IPS-20b (cell line): ENCODE results near the gene GPR17.

Source experiments
- H3K27ac ChIP-seq: one replicate; pipeline ENCODE4 v1.5.1; 2013; ENCODE audit warnings: low read length
- H3K27me3 ChIP-seq: 2 replicates; pipeline ENCODE4 v1.6.1; 2013; ENCODE audit warnings: mild to moderate bottlenecking, low read length, inconsistent platforms; ENCODE audit not compliant: insufficient read depth
- H3K36me3 ChIP-seq: 2 replicates; pipeline ENCODE4 v1.6.1; 2013; ENCODE audit warnings: low read depth, mild to moderate bottlenecking, inconsistent platforms, low read length, moderate library complexity; ENCODE audit not compliant: insufficient read depth
- H3K4me1 ChIP-seq: 2 replicates; pipeline ENCODE4 v1.6.1; 2013; ENCODE audit warnings: mild to moderate bottlenecking, control low read depth, inconsistent platforms, low read length, moderate library complexity; ENCODE audit not compliant: insufficient read depth
- H3K4me3 ChIP-seq: 2 replicates; pipeline ENCODE4 v1.5.1; 2013; ENCODE audit warnings: mild to moderate bottlenecking, low read length, inconsistent platforms
- H3K9ac ChIP-seq: 2 replicates; pipeline ENCODE4 v1.6.1; 2013; ENCODE audit warnings: low read depth, mild to moderate bottlenecking, inconsistent platforms, low read length, moderate library complexity
- H3K9me3 ChIP-seq: 2 replicates; pipeline ENCODE4 v1.6.1; 2013; ENCODE audit warnings: mild to moderate bottlenecking, low read depth, low read length, inconsistent platforms; ENCODE audit not compliant: insufficient read depth

GPR17 gene

GRCh38 chr2:127655209-127656073 lies 9.5 kb downstream of the GPR17 start:
- Histone ChIP-seq H3K4me1 (peaks cover 5% of the 10 kb centered on the region; the same call in 1 of the 2 replicates), H3K36me3 (no peaks in the 10 kb centered on the region), H3K27ac (no peak overlapping the region), H3K4me3 (no peak overlapping the region), H3K9ac (no peak overlapping the region), H3K27me3 (no peaks in the 10 kb centered on the region), H3K9me3 (no peaks in the 10 kb centered on the region)

GRCh38 chr2:127656569-127657231 lies 10.7 kb downstream of the GPR17 start:
- Histone ChIP-seq H3K9ac (no peak overlapping the region), H3K9me3 (no peaks in the 10 kb centered on the region), H3K4me1 (peaks cover 5% of the 10 kb centered on the region; the same call in 1 of the 2 replicates), H3K4me3 (no peak overlapping the region), H3K27me3 (no peaks in the 10 kb centered on the region), H3K36me3 (no peaks in the 10 kb centered on the region), H3K27ac (no peak overlapping the region)

GRCh38 chr2:127657232-127657595 lies 11.3 kb downstream of the GPR17 start:
- Histone ChIP-seq H3K36me3 (no peaks in the 10 kb centered on the region), H3K4me1 (peaks cover 5% of the 10 kb centered on the region; the same call in 1 of the 2 replicates), H3K9me3 (no peaks in the 10 kb centered on the region), H3K4me3 (no peak overlapping the region), H3K27ac (no peak overlapping the region), H3K27me3 (no peaks in the 10 kb centered on the region), H3K9ac (no peak overlapping the region)

GRCh38 chr2:127658146-127658545 lies 12.2 kb downstream of the GPR17 start:
- H3K9me3 ChIP-seq: no peaks in the 10 kb centered on the region
- no peak overlapping the region for H3K9ac ChIP-seq
- peaks cover 5% of the 10 kb centered on the region for H3K4me1 ChIP-seq
- no peak overlapping the region for H3K4me3 ChIP-seq
- no peaks in the 10 kb centered on the region for H3K36me3 ChIP-seq
- H3K27me3 ChIP-seq: peaks cover 5% of the 10 kb centered on the region
- H3K27ac ChIP-seq: no peak overlapping the region

- no peak overlapping the region for H3K9ac ChIP-seq
- peaks cover 5% of the 10 kb centered on the region for H3K4me1 ChIP-seq
- no peaks in the 10 kb centered on the region for H3K9me3 ChIP-seq
- H3K36me3 ChIP-seq: no peaks in the 10 kb centered on the region
- H3K27ac ChIP-seq: no peak overlapping the region
- H3K4me3 ChIP-seq: no peak overlapping the region
- H3K27me3 ChIP-seq: peaks cover 12% of the 10 kb centered on the region
Measured at GRCh38 chr2:127658641-127659407, 12.9 kb downstream of the GPR17 start.

GRCh38 chr2:127659408-127660290 lies 13.7 kb downstream of the GPR17 start:
- no peak overlapping the region for H3K9ac ChIP-seq

GRCh38 chr2:127660291-127660578 lies 14.3 kb downstream of the GPR17 start:
- Histone ChIP-seq H3K9ac (no peak overlapping the region), H3K4me1 (peaks cover 8% of the 10 kb centered on the region), H3K27ac (no peak overlapping the region), H3K4me3 (no peak overlapping the region), H3K9me3 (no peaks in the 10 kb centered on the region), H3K36me3 (no peaks in the 10 kb centered on the region), H3K27me3 (peaks cover 26% of the 10 kb centered on the region)

More at GRCh38 chr2:127659408-127660290, 13.7 kb downstream of the GPR17 start:
- no peak overlapping the region for H3K27ac ChIP-seq
- peaks cover 7% of the 10 kb centered on the region for H3K4me1 ChIP-seq
- H3K36me3 ChIP-seq: no peaks in the 10 kb centered on the region
- H3K27me3 ChIP-seq: peaks cover 20% of the 10 kb centered on the region
- H3K9me3 ChIP-seq: no peaks in the 10 kb centered on the region
- no peak overlapping the region for H3K4me3 ChIP-seq

- peaks cover 35% of the 10 kb centered on the region for H3K27me3 ChIP-seq
- H3K4me3 ChIP-seq: no peak overlapping the region
- no peaks in the 10 kb centered on the region for H3K36me3 ChIP-seq
- H3K27ac ChIP-seq: no peak overlapping the region
- no peak overlapping the region for H3K9ac ChIP-seq
- H3K9me3 ChIP-seq: no peaks in the 10 kb centered on the region
- peaks cover 3% of the 10 kb centered on the region for H3K4me1 ChIP-seq
Measured at GRCh38 chr2:127661072-127661649, 15.2 kb downstream of the GPR17 start.

- peaks cover 43% of the 10 kb centered on the region for H3K27me3 ChIP-seq
- no peak overlapping the region for H3K9ac ChIP-seq
- peaks cover 3% of the 10 kb centered on the region for H3K4me1 ChIP-seq
- H3K27ac ChIP-seq: no peak overlapping the region
- H3K9me3 ChIP-seq: no peaks in the 10 kb centered on the region
- H3K4me3 ChIP-seq: no peak overlapping the region
- H3K36me3 ChIP-seq: no peaks in the 10 kb centered on the region
Measured at GRCh38 chr2:127661949-127662510, 16.1 kb downstream of the GPR17 start.

GRCh38 chr2:127662937-127663565 lies 17.1 kb downstream of the GPR17 start:
- no peak overlapping the region for H3K9ac ChIP-seq
- H3K36me3 ChIP-seq: no peaks in the 10 kb centered on the region
- no peak overlapping the region for H3K27ac ChIP-seq
- no peak overlapping the region for H3K4me3 ChIP-seq
- peaks cover 3% of the 10 kb centered on the region for H3K4me1 ChIP-seq
- H3K27me3 ChIP-seq: peaks cover 43% of the 10 kb centered on the region
- H3K9me3 ChIP-seq: no peaks in the 10 kb centered on the region
